Esophagus muscularis mucosa (tissue), 4 donors: ENCODE data around the gene CACNB4.

ENCODE experiments used
- CTCF ChIP-seq, 3 experiments: fragments of 200-600 bp in 2 of 3; fragments of 450-650 bp in 1 of 3; sonication (generic) in 2 of 3; IDR thresholded peaks; one replicate each; pipeline ENCODE4 v1.5.1; 2017 to 2019; ENCODE audit warnings: antibody characterized with exemption in 3 of 3, mild to moderate bottlenecking in 2 of 3, moderate library complexity in 1 of 3
- EP300 ChIP-seq: sonication (generic); formaldehyde crosslinking; IDR thresholded peaks from one replicate; pipeline ENCODE4 v1.6.1; 2017; ENCODE audit warnings: antibody characterized with exemption
- POLR2A ChIP-seq: fragments of 450-650 bp; IDR thresholded peaks from one replicate; pipeline ENCODE4 v1.6.1; 2017; ENCODE audit warnings: antibody characterized with exemption, moderate library complexity, mild to moderate bottlenecking, low read depth
- POLR2AphosphoS5 ChIP-seq, 2 donors: sonication (generic); formaldehyde crosslinking; IDR thresholded peaks; one replicate each; pipeline ENCODE4 v1.6.1; 2017; ENCODE audit warnings: antibody characterized with exemption in 2 of 2

- no peak for TF ChIP-seq EP300
- TF ChIP-seq CTCF (IDR thresholded peaks at IDR 0.05), result no peak
- TF ChIP-seq POLR2A, result no peak
- no peak for TF ChIP-seq POLR2AphosphoS5 (IDR thresholded peaks at IDR 0.05)
Measured at GRCh38 chr2:152126664-152127063, 27.8 kb upstream of the CACNB4 start.
